HepG2 (cell line): ENCODE data around the gene GDF7. TPM values are rescaled to one million over a fixed set of nuclear protein-coding genes. Genes with fewer than 3 reads are reported as not detected.

Experiments
- ATAC-seq: fragments of 200-7000 bp; cut with Tn5 transposase; 3 replicates; pipeline ENCODE4 v1.9.1; 2020; ENCODE audit warnings: mild to moderate bottlenecking, moderate library complexity
- BruUV-seq: library from RNA; stranded (reverse); fragments of 400-500 nt; replicated peaks from 2 replicates; lab custom pipeline; 2021; lab: Mats Ljungman, UMichigan
- CTCF ChIA-PET: fragments of 300-600 bp; formaldehyde crosslinking; extraction: SDS; loops from one replicate; lab custom pipeline; 2021; ENCODE audit warnings: low total read pairs, inconsistent platforms, low intra/inter-chr PET ratio; lab: Yijun Ruan, JAX
- POLR2A ChIA-PET: fragments of 350-600 bp; sonication (Branson Sonifier 250); formaldehyde crosslinking; loops from one replicate; lab custom pipeline; 2020; ENCODE audit warnings: antibody characterized with exemption, inconsistent platforms; lab: Yijun Ruan, JAX
- DNase-seq: peaks from one replicate; pipeline ENCODE4 v3.0.0-alpha.2; 2015; ENCODE audit warnings: low spot score
- FAIRE-seq: peaks from 3 replicates; lab custom pipeline; 2011; peaks lifted over from hg19 to GRCh38; lab: Jason Lieb, UNC
- H2AFZ ChIP-seq: one replicate; pipeline ENCODE4 v1.6.1; 2011; ENCODE audit warnings: low read length, inconsistent platforms
- H3K27ac ChIP-seq: fragments of 300-600 bp; 3 replicates; pipeline ENCODE4 v1.8.0; 2011; ENCODE audit warnings: mixed run types, mild to moderate bottlenecking, mixed read lengths, low read length, inconsistent platforms; ENCODE audit not compliant: insufficient read depth; ENCODE audit errors: extremely low read length
- H3K27me3 ChIP-seq, 2 experiments: fragments of 200-600 bp in 1 of 2; 2 replicates in 1 of 2; 3 replicates in 1 of 2; pipeline versions ENCODE4 v1.6.0 to v1.8.0; 2011; ENCODE audit warnings: low read length in 2 of 2, mild to moderate bottlenecking in 2 of 2, moderate library complexity in 2 of 2, inconsistent platforms in 1 of 2; ENCODE audit not compliant: insufficient read depth in 2 of 2, control insufficient read depth in 1 of 2
- H3K36me3 ChIP-seq, 2 experiments: fragments of 200-600 bp in 1 of 2; replicated peaks in 1 of 2; 2 replicates in 1 of 2; 3 replicates in 1 of 2; pipeline versions ENCODE4 v1.5.1 to v1.8.0; 2011; ENCODE audit warnings: low read length in 2 of 2, inconsistent platforms in 1 of 2; ENCODE audit not compliant: insufficient read depth in 2 of 2, control insufficient read depth in 1 of 2
- H3K4me1 ChIP-seq: 2 replicates; pipeline ENCODE4 v1.5.1; 2012; ENCODE audit warnings: low read length, inconsistent platforms; ENCODE audit not compliant: insufficient read depth
- H3K4me2 ChIP-seq: 2 replicates; pipeline ENCODE4 v1.6.0; 2011; ENCODE audit warnings: low read depth, low read length, inconsistent platforms
- H3K4me3 ChIP-seq, 3 experiments: fragments of 200-600 bp in 1 of 3; sonication (generic), shearing (Covaris generic) in 1 of 3; replicated peaks in 1 of 3; 2 replicates each; pipeline ENCODE4 v1.5.1; 2011 to 2016; ENCODE audit warnings: low read length in 3 of 3, inconsistent platforms in 2 of 3, low read depth in 2 of 3, mild to moderate bottlenecking in 2 of 3, control low read depth in 1 of 3, mixed read lengths in 1 of 3; ENCODE audit not compliant: insufficient read depth in 1 of 3
- H3K79me2 ChIP-seq: one replicate; pipeline ENCODE4 v1.6.1; 2011; ENCODE audit warnings: low read length, inconsistent platforms; ENCODE audit not compliant: insufficient read depth
- H3K9ac ChIP-seq: 2 replicates; pipeline ENCODE4 v1.6.0; 2011; ENCODE audit warnings: mild to moderate bottlenecking, low read depth, low read length, inconsistent platforms; ENCODE audit not compliant: insufficient read depth
- H3K9me3 ChIP-seq: 2 replicates; pipeline ENCODE4 v1.5.1; 2012; ENCODE audit warnings: mild to moderate bottlenecking, low read length
- H4K20me1 ChIP-seq: 2 replicates; pipeline ENCODE4 v1.6.0; 2011; ENCODE audit warnings: inconsistent platforms, mild to moderate bottlenecking, low read length, moderate library complexity; ENCODE audit not compliant: insufficient read depth
- AGO2 ChIP-seq: fragments of 200-400 bp; formaldehyde crosslinking; optimal IDR thresholded peaks from 2 replicates; pipeline ENCODE3; 2017; ENCODE audit warnings: mild to moderate bottlenecking, low read depth, low read length, moderate library complexity
- E2F2 ChIP-seq: sonication (generic); formaldehyde crosslinking; IDR thresholded peaks from 2 replicates; pipeline ENCODE4 v1.4.0; 2020; ENCODE audit warnings: missing genetic modification reagents, borderline replicate concordance
- FOXJ3 ChIP-seq: sonication (generic); formaldehyde crosslinking; IDR thresholded peaks from 2 replicates; pipeline ENCODE4 v1.4.0; 2020; ENCODE audit warnings: missing genetic modification reagents, mild to moderate bottlenecking, borderline replicate concordance
- FOXM1 ChIP-seq: sonication (generic); formaldehyde crosslinking; IDR thresholded peaks from 2 replicates; pipeline ENCODE4 v1.5.0; 2020; ENCODE audit warnings: missing genetic modification reagents
- KAT2B ChIP-seq: fragments of 150-350 bp; IDR thresholded peaks from 2 replicates; pipeline ENCODE4 v1.6.1; 2014; ENCODE audit warnings: low read depth, low read length, borderline replicate concordance
- RBFOX2 ChIP-seq: fragments of 200-400 bp; formaldehyde crosslinking; IDR thresholded peaks from 2 replicates; pipeline ENCODE4 v1.6.1; 2017; ENCODE audit warnings: low read depth, mild to moderate bottlenecking, low read length
- RNF219 ChIP-seq: sonication (generic); formaldehyde crosslinking; IDR thresholded peaks from 2 replicates; pipeline ENCODE4 v1.5.0; 2020; ENCODE audit warnings: mild to moderate bottlenecking, missing genetic modification reagents
- SIX4 ChIP-seq: sonication (generic); formaldehyde crosslinking; IDR thresholded peaks from 2 replicates; pipeline ENCODE4 v1.4.0; 2020; ENCODE audit warnings: missing genetic modification reagents
- SMARCC2 ChIP-seq: fragments of 450-650 bp; IDR thresholded peaks from 2 replicates; pipeline ENCODE4 v1.6.1; 2017; ENCODE audit warnings: antibody characterized with exemption, mild to moderate bottlenecking
- ZBTB25 ChIP-seq: IDR thresholded peaks from 2 replicates; pipeline ENCODE4 v1.6.1; 2018; ENCODE audit warnings: missing genetic modification reagents
- ZNF12 ChIP-seq: sonication (generic); formaldehyde crosslinking; IDR thresholded peaks from 2 replicates; pipeline ENCODE4 v1.5.0; 2020; ENCODE audit warnings: missing genetic modification reagents
- ZNF275 ChIP-seq: sonication (generic); formaldehyde crosslinking; IDR thresholded peaks from 2 replicates; pipeline ENCODE4 v1.8.0; 2022; ENCODE audit warnings: missing genetic modification reagents, mild to moderate bottlenecking, inconsistent platforms, borderline replicate concordance
- ZNF296 ChIP-seq: sonication (generic); formaldehyde crosslinking; conservative IDR thresholded peaks from 2 replicates; pipeline ENCODE4 v1.5.0; 2020; ENCODE audit warnings: mild to moderate bottlenecking, missing genetic modification reagents
- ZNF605 ChIP-seq: sonication (generic); formaldehyde crosslinking; IDR thresholded peaks from 2 replicates; pipeline ENCODE4 v1.8.0; 2022; ENCODE audit warnings: mild to moderate bottlenecking, missing genetic modification reagents
- ZNF709 ChIP-seq: sonication (generic); formaldehyde crosslinking; IDR thresholded peaks from 2 replicates; pipeline ENCODE4 v1.5.0; 2020; ENCODE audit warnings: mild to moderate bottlenecking, missing genetic modification reagents
- ZNF841 ChIP-seq: sonication (generic); formaldehyde crosslinking; IDR thresholded peaks from 2 replicates; pipeline ENCODE4 v1.8.1; 2023; ENCODE audit warnings: missing genetic modification reagents, borderline replicate concordance
- ZNF883 ChIP-seq: sonication (generic); formaldehyde crosslinking; IDR thresholded peaks from 2 replicates; pipeline ENCODE4 v1.5.1; 2020; ENCODE audit warnings: mild to moderate bottlenecking, missing genetic modification reagents; ENCODE audit errors: not compliant biosample characterization
- WGBS: methylation state at CpG from one replicate; pipeline ENCODE4 v1.1.6; 2017; ENCODE audit warnings: low lambda C conversion rate; 5-methylcytosine and 5-hydroxymethylcytosine counted together
- in situ Hi-C: cut with HindIII; loops from 2 replicates; pipeline ENCODE4 v1.10.0; 2017; ENCODE audit warnings: low pct_unique_long_range_greater_than_20kb; ENCODE audit not compliant: extremely low pct_ligation_motif_present
- intact Hi-C: fragments of 100-400 bp; cut with micrococcal nuclease; formaldehyde crosslinking; loops from one replicate; pipeline ENCODE4 v1.10.0; 2022; ENCODE audit not compliant: unreplicated experiment
- polyA plus RNA-seq, 8 experiments: library from polyadenylated mRNA; depleted of rRNA in 3 of 8; stranded (reverse) in 7 of 8; unstranded in 1 of 8; fragments of >200 nt; fragmentation: Illumina TruSeq in 4 of 8; extraction: Trizol in 4 of 8; gene quantifications; 2 replicates each; pipeline versions ENCODE4 v1.2.1 to v1.2.3, GENCODE V29; 2011 to 2016; ENCODE audit warnings: low read depth in 4 of 8, missing spikeins in 1 of 8, mixed read lengths in 1 of 8; ENCODE audit not compliant: insufficient read depth in 1 of 8
- total RNA-seq, 5 experiments: library from RNA; depleted of rRNA; stranded (reverse); fragments of >200 nt; fragmentation: Illumina TruSeq; extraction: Trizol; gene quantifications; 2 replicates each; pipeline ENCODE4 v1.2.3, GENCODE V29; 2016; ENCODE audit warnings: low read depth in 1 of 5

Gene GDF7
- total and polyA plus RNA-seq, 2 of the 13 experiments (the other 11 are each of a cell fraction or from before 2014, with no cell fraction given): 1.6 to 15.0 TPM

DNA sequence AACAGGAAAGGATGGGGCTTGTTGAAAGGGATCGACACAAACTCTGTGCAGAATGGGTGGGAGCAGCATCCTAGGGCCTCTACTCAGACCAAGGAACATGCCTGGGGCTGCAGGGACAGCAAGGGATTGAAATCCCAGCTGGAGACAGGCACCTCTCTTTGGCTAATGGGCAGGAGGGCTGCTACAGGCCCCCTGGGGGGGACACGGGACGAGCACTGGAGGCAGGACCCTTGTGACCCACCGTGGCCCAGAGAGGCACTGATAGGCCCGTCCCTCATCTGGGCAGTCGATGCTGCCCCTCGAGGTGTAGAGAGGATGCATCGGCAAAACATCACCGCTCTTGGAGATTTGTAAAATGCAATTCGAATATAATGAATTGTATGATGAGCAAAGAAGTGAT, 21.2 kb upstream of the GDF7 start (continued):
- TF ChIP-seq E2F2 (CRISPR knock-in tag) (no peak), ZNF296 (no peak), SMARCC2 (no peak), FOXJ3 (CRISPR knock-in tag) (no peak), SIX4 (no peak), ZNF605 (CRISPR knock-in tag) (no peak), ZBTB25 (CRISPR knock-in tag) (no peak), ZNF883 (no peak)

DNA sequence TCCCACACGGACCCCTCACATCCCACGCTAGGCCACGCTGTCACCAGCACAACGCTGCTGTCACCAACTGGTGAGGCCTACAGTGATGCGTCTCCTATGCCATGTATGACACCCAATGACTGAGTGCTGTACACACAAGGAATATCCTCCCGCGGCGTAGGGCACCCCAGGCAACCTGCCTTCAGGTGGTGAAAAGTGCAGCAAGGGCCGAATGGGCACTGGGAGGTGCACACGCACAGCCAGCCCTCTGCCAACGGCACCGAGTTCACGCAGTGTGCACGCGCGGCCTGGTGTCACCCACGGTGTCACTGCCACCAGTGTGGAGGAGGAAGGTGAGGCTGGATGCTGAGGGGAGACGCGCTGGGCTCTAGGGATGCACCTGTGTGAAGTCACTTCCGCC, 20.5 kb upstream of the GDF7 start:
- 97% methylated on average over 19 of the region's 20 CpGs for WGBS
- no peak overlapping the region for H3K9ac ChIP-seq
- DNase-seq (no peak), ATAC-seq (no peak), FAIRE-seq (no peak)
- ChIA-PET CTCF (no interaction called here), POLR2A (no interaction called here)
- no peak overlapping the region for H3K4me3 ChIP-seq
- H3K27me3 ChIP-seq: no peaks in the 10 kb centered on the region; a peak in 1 of 5 replicates
- H2AFZ ChIP-seq: no peak overlapping the region
- H3K36me3 ChIP-seq: peaks cover 6 to 10% of the 10 kb centered on the region in 2 experiments; a peak in 3 of 5 replicates
- no peak overlapping the region for H3K4me2 ChIP-seq
- peaks cover 9% of the 10 kb centered on the region for H3K79me2 ChIP-seq
- peaks cover 39% of the 10 kb centered on the region for H3K4me1 ChIP-seq
- no peaks in the 10 kb centered on the region for H3K9me3 ChIP-seq
- intact Hi-C loops: no loop called here
- in situ Hi-C loops: no loop called here
- BruUV-seq: no TSS peak
- no peak overlapping the region for H3K27ac ChIP-seq
- H4K20me1 ChIP-seq: no peaks in the 10 kb centered on the region
- TF ChIP-seq KAT2B (no peak), RBFOX2 (0 out of 2 replicates have a peak, but pooled peaks have one; percentile 24), ZNF709 (CRISPR knock-in tag) (no peak), RNF219 (CRISPR knock-in tag) (no peak), FOXM1 (no peak), ZNF275 (CRISPR knock-in tag) (no peak), SMARCC2 (no peak), ZNF841 (no peak), ZNF12 (no peak), AGO2 (peak; percentile 29)
